Astrocyte (in vitro differentiated cells and primary cell): ENCODE measurements around the gene TMEM220.

Source experiments
- EZH2 ChIP-seq: IDR thresholded peaks from 2 replicates; pipeline ENCODE4 v1.6.1; 2012; ENCODE audit warnings: mild to moderate bottlenecking, low read length, inconsistent platforms; ENCODE audit not compliant: insufficient read depth
- TF ChIP-seq, protein P1 (sequence below): IDR thresholded peaks from 2 replicates; pipeline ENCODE4 v1.5.1; 2011; ENCODE audit warnings: low read depth, mild to moderate bottlenecking, inconsistent platforms, low read length, moderate library complexity; ENCODE audit not compliant: insufficient read depth

DNA sequence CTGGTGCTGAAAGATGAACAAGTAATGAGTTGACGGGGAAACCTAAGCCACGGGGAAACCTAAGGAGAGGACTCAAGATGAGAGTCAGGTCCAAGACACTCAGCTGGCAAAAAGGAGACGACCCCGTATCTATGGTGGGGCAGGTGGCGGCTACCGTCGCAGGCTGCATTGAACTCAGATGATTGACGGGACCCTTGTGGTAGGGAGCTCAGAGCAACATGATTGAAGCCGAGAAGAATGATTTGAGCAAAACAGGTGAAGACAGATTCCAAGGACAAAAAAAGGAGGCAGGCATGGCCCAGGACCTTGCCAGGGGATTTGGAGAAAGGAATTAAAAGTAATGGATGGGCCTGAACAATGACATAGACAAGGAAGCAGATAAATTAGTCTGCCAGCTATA lies 65.3 kb downstream of the TMEM220 start:
- TF ChIP-seq, protein P1, sequence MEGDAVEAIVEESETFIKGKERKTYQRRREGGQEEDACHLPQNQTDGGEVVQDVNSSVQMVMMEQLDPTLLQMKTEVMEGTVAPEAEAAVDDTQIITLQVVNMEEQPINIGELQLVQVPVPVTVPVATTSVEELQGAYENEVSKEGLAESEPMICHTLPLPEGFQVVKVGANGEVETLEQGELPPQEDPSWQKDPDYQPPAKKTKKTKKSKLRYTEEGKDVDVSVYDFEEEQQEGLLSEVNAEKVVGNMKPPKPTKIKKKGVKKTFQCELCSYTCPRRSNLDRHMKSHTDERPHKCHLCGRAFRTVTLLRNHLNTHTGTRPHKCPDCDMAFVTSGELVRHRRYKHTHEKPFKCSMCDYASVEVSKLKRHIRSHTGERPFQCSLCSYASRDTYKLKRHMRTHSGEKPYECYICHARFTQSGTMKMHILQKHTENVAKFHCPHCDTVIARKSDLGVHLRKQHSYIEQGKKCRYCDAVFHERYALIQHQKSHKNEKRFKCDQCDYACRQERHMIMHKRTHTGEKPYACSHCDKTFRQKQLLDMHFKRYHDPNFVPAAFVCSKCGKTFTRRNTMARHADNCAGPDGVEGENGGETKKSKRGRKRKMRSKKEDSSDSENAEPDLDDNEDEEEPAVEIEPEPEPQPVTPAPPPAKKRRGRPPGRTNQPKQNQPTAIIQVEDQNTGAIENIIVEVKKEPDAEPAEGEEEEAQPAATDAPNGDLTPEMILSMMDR, result no peak
- TF ChIP-seq EZH2, result no peak
